Keratinocyte (primary cell): Measurements from ENCODE around the gene TRIM8.

Source experiments
- EZH2 ChIP-seq: IDR thresholded peaks from one replicate; pipeline ENCODE4 v1.6.1; 2012; ENCODE audit warnings: inconsistent platforms, mild to moderate bottlenecking, low read length, moderate library complexity
- TF ChIP-seq, protein P1 (sequence below), 3 experiments: IDR thresholded peaks in 1 of 3; conservative IDR thresholded peaks in 1 of 3; optimal IDR thresholded peaks in 1 of 3; 2 replicates in 2 of 3; 3 replicates in 1 of 3; pipeline versions ENCODE3 to v1.5.1; 2011; ENCODE audit warnings: low read length in 3 of 3, mild to moderate bottlenecking in 3 of 3, moderate library complexity in 2 of 3, control low read depth in 1 of 3, inconsistent platforms in 1 of 3; ENCODE audit not compliant: insufficient read depth in 2 of 3; ENCODE audit errors: extremely low read depth in 1 of 3

DNA sequence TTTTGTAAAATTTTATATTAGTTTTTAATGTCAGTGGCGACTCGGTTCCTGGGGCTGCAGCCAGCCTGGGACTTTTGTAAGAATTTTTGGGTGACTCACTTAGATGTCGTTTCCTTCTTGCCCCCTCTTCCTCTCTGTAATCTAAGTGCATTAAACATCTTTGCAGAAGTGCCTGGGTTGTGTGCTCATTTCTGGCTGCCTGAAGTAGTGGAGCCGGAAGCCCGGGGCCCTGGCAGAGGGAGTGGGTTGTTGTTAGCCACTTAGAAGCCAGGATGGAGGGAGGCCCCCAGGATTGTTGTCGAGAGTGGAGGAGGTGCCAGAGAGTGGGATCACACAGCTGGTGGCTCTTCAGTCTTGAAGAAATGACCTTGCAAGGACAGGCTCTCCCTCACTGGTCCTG, 11.0 kb upstream of the TRIM8 start:
- no peak for TF ChIP-seq EZH2
- TF ChIP-seq, protein P1, sequence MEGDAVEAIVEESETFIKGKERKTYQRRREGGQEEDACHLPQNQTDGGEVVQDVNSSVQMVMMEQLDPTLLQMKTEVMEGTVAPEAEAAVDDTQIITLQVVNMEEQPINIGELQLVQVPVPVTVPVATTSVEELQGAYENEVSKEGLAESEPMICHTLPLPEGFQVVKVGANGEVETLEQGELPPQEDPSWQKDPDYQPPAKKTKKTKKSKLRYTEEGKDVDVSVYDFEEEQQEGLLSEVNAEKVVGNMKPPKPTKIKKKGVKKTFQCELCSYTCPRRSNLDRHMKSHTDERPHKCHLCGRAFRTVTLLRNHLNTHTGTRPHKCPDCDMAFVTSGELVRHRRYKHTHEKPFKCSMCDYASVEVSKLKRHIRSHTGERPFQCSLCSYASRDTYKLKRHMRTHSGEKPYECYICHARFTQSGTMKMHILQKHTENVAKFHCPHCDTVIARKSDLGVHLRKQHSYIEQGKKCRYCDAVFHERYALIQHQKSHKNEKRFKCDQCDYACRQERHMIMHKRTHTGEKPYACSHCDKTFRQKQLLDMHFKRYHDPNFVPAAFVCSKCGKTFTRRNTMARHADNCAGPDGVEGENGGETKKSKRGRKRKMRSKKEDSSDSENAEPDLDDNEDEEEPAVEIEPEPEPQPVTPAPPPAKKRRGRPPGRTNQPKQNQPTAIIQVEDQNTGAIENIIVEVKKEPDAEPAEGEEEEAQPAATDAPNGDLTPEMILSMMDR (optimal IDR thresholded peaks at IDR 0.05 in 1 of 3, IDR thresholded peaks at IDR 0.05 in 1 of 3, conservative IDR thresholded peaks at IDR 0.05 in 1 of 3; ENCODE audit: extremely low read depth in 1 of 3, insufficient read depth in 2 of 3, low read length in 3 of 3): no peak
